K562 (cell line): ENCODE data around the gene WNT6. TPM values are rescaled to one million over a fixed set of nuclear protein-coding genes. Genes with fewer than 3 reads are reported as not detected.

Experiments used
- ATAC-seq: fragments of 200-7000 bp; cut with Tn5 transposase; 3 replicates; pipeline ENCODE4 v1.9.1; 2020; ENCODE audit warnings: moderate library complexity
- BruUV-seq: library from RNA; stranded (reverse); fragments of 400-500 nt; replicated peaks from 2 replicates; lab custom pipeline; 2021; lab: Mats Ljungman, UMichigan
- CTCF ChIA-PET: fragments of 300-600 bp; formaldehyde crosslinking; extraction: SDS; loops from one replicate; lab custom pipeline; 2021; ENCODE audit warnings: low intra/inter-chr PET ratio; lab: Yijun Ruan, JAX
- POLR2A ChIA-PET: fragments of 300-600, 350-650 bp; sonication (Branson Sonifier 250); formaldehyde crosslinking; extraction: SDS; loops from one replicate; lab custom pipeline; 2021; ENCODE audit warnings: antibody characterized with exemption, inconsistent platforms; lab: Yijun Ruan, JAX
- DNase-seq, 4 experiments: peaks; one replicate each; pipeline versions ENCODE4 v3.0.0 to v3.0.0-alpha.2; 2011 to 2018; ENCODE audit warnings: low spot score in 3 of 4, mixed read lengths in 3 of 4; ENCODE audit errors: extremely low read depth in 1 of 4
- FAIRE-seq: peaks from 2 replicates; lab custom pipeline; 2011; peaks lifted over from hg19 to GRCh38; lab: Jason Lieb, UNC
- H2AFZ ChIP-seq: 2 replicates; pipeline ENCODE4 v1.6.0; 2011; ENCODE audit warnings: low read depth, low read length, control low read depth, inconsistent platforms
- H3K27ac ChIP-seq: fragments of 200-600 bp; 3 replicates; pipeline ENCODE4 v1.8.0; 2011; ENCODE audit warnings: low read depth, mild to moderate bottlenecking, control low read depth, inconsistent platforms, low read length, moderate library complexity, mixed read lengths; ENCODE audit errors: extremely low read depth
- H3K27me3 ChIP-seq, 2 experiments: fragments of 300-600 bp in 1 of 2; 2 replicates in 1 of 2; 3 replicates in 1 of 2; pipeline versions ENCODE4 v1.6.0 to v1.8.0; 2011; ENCODE audit warnings: inconsistent platforms in 2 of 2, low read length in 2 of 2, mild to moderate bottlenecking in 1 of 2, mixed read lengths in 1 of 2, moderate library complexity in 1 of 2; ENCODE audit not compliant: control insufficient read depth in 2 of 2, insufficient read depth in 2 of 2
- H3K36me3 ChIP-seq: fragments of 300-600 bp; 3 replicates; pipeline ENCODE4 v1.8.0; 2011; ENCODE audit warnings: mild to moderate bottlenecking, low read length, inconsistent platforms; ENCODE audit not compliant: control insufficient read depth, insufficient read depth
- H3K4me1 ChIP-seq, 2 experiments: fragments of 200-600 bp in 1 of 2; replicated peaks in 1 of 2; 2 replicates in 1 of 2; 3 replicates in 1 of 2; pipeline versions ENCODE4 v1.5.1 to v1.8.0; 2011; ENCODE audit warnings: inconsistent platforms in 2 of 2, low read length in 2 of 2, mild to moderate bottlenecking in 1 of 2, mixed read lengths in 1 of 2, moderate library complexity in 1 of 2; ENCODE audit not compliant: control insufficient read depth in 2 of 2, insufficient read depth in 2 of 2
- H3K4me2 ChIP-seq: 2 replicates; pipeline ENCODE4 v1.6.1; 2011; ENCODE audit warnings: low read length, control low read depth, inconsistent platforms, mixed read lengths; ENCODE audit not compliant: insufficient read depth
- H3K4me3 ChIP-seq: fragments of 200-600 bp; sonication (generic), shearing (Covaris generic); 2 replicates; pipeline ENCODE4 v1.5.1; 2016; ENCODE audit warnings: control low read depth, inconsistent platforms
- H3K79me2 ChIP-seq: fragments of 200-600 bp; 3 replicates; pipeline ENCODE4 v1.8.0; 2011; ENCODE audit warnings: low read length, inconsistent platforms; ENCODE audit not compliant: control insufficient read depth, insufficient read depth
- H3K9ac ChIP-seq, 2 experiments: 2 replicates each; pipeline versions ENCODE4 v1.6.0 to v1.6.1; 2011; ENCODE audit warnings: low read depth in 2 of 2, low read length in 2 of 2, control low read depth in 1 of 2, inconsistent platforms in 1 of 2, mild to moderate bottlenecking in 1 of 2, mixed read lengths in 1 of 2; ENCODE audit not compliant: insufficient read depth in 1 of 2
- H3K9me1 ChIP-seq: one replicate; pipeline ENCODE4 v1.6.0; 2011; ENCODE audit warnings: inconsistent platforms, mild to moderate bottlenecking, low read length, moderate library complexity; ENCODE audit not compliant: control insufficient read depth, insufficient read depth
- H3K9me3 ChIP-seq: replicated peaks from 2 replicates; pipeline ENCODE4 v1.5.1; 2011; ENCODE audit warnings: low read depth, low read length, inconsistent platforms; ENCODE audit not compliant: control insufficient read depth, insufficient read depth
- H4K20me1 ChIP-seq: replicated peaks from 2 replicates; pipeline ENCODE4 v1.6.1; 2011; ENCODE audit warnings: low read length, inconsistent platforms, mixed read lengths; ENCODE audit not compliant: control insufficient read depth, insufficient read depth
- CSDE1 ChIP-seq, 2 experiments: fragments of 450-650 bp; IDR thresholded peaks; 2 replicates each; pipeline ENCODE4 v1.6.1; 2016; ENCODE audit warnings: mild to moderate bottlenecking in 1 of 2
- DEAF1 ChIP-seq: fragments of 450-650 bp; formaldehyde crosslinking; IDR thresholded peaks from 2 replicates; pipeline ENCODE4 v1.4.0; 2020; ENCODE audit warnings: mild to moderate bottlenecking, moderate library complexity
- HDAC3 ChIP-seq: fragments of 450-650 bp; IDR thresholded peaks from 2 replicates; pipeline ENCODE4 v1.6.1; 2018; ENCODE audit warnings: borderline replicate concordance, mild to moderate bottlenecking, moderate library complexity; ENCODE audit not compliant: partially characterized antibody
- HNRNPK ChIP-seq: fragments of 200-400 bp; formaldehyde crosslinking; IDR thresholded peaks from one replicate; pipeline ENCODE4 v1.6.1; 2018; ENCODE audit warnings: mild to moderate bottlenecking, low read depth, low read length; ENCODE audit not compliant: poor library complexity, severe bottlenecking
- JUNB ChIP-seq: fragments of 450-650 bp; formaldehyde crosslinking; conservative IDR thresholded peaks from 2 replicates; pipeline ENCODE4 v1.4.0; 2020; ENCODE audit warnings: mild to moderate bottlenecking
- KAT7 ChIP-seq: sonication (generic); formaldehyde crosslinking; IDR thresholded peaks from 2 replicates; pipeline ENCODE4 v1.8.0; 2022; ENCODE audit warnings: missing genetic modification reagents, mild to moderate bottlenecking, borderline replicate concordance
- MXI1 ChIP-seq: IDR thresholded peaks from 2 replicates; pipeline ENCODE4 v1.6.1; 2011; ENCODE audit warnings: low read depth, mild to moderate bottlenecking, improper control_type of control experiment, low read length
- NRF1 ChIP-seq, 2 experiments: fragments of 450-650 bp; IDR thresholded peaks in 1 of 2; conservative IDR thresholded peaks in 1 of 2; 2 replicates each; pipeline ENCODE4 v1.6.1; 2014; ENCODE audit warnings: mild to moderate bottlenecking in 2 of 2
- POLR2AphosphoS5 ChIP-seq: IDR thresholded peaks from 2 replicates; pipeline ENCODE4 v1.6.1; 2011; ENCODE audit warnings: mild to moderate bottlenecking, low read depth, low read length, moderate library complexity; ENCODE audit not compliant: control insufficient read depth, insufficient read depth
- RAD21 ChIP-seq, 2 experiments: fragments of 250-450 bp in 1 of 2; fragments of 450-650 bp in 1 of 2; sonication (Bioruptor Pico) in 1 of 2; formaldehyde crosslinking in 1 of 2; IDR thresholded peaks in 1 of 2; conservative IDR thresholded peaks in 1 of 2; 2 replicates each; pipeline versions ENCODE4 v1.4.0 to v1.8.0; 2020 to 2022; ENCODE audit warnings: mild to moderate bottlenecking in 2 of 2, moderate library complexity in 1 of 2
- TAF15 ChIP-seq: fragments of 200-400 bp; formaldehyde crosslinking; IDR thresholded peaks from 2 replicates; pipeline ENCODE4 v1.6.1; 2017; ENCODE audit warnings: mild to moderate bottlenecking, low read depth, low read length, moderate library complexity
- TRIM24 ChIP-seq, 2 experiments: fragments of 450-650 bp; IDR thresholded peaks; 2 replicates each; pipeline ENCODE4 v1.6.1; 2016
- ZNF76 ChIP-seq: fragments of 250-450 bp; sonication (Bioruptor Pico); IDR thresholded peaks from 2 replicates; pipeline ENCODE4 v1.4.0; 2020; ENCODE audit warnings: mild to moderate bottlenecking, moderate library complexity, borderline replicate concordance
- WGBS: fragments of 100-300 bp; shearing (Covaris generic); methylation state at CpG from one replicate; pipeline ENCODE4 v1.1.6; 2016; ENCODE audit warnings: low coverage, mixed read lengths; ENCODE audit not compliant: insufficient coverage; ENCODE audit errors: missing lambda C conversion rate; 5-methylcytosine and 5-hydroxymethylcytosine counted together
- in situ Hi-C: fragments of 300-500 bp; cut with MboI; formaldehyde crosslinking; loops from 4 replicates; pipeline ENCODE4 v1.15.0; 2018; ENCODE audit warnings: inconsistent platforms, mixed read lengths
- intact Hi-C: fragments of 100-400 bp; cut with micrococcal nuclease; formaldehyde crosslinking; loops from 2 replicates; pipeline ENCODE4 v1.14.2; 2022
- polyA plus RNA-seq, 8 experiments: library from polyadenylated mRNA; depleted of rRNA in 4 of 8; stranded (reverse) in 5 of 8; unstranded in 3 of 8; fragments of >200 nt; fragmentation: Nextera tagmentation in 2 of 8; fragmentation: Illumina TruSeq in 1 of 8; extraction: Ambion mirVana in 2 of 8; extraction: Trizol in 1 of 8; gene quantifications; 2 replicates each; pipeline versions ENCODE4 v1.2.1 to v1.2.3, GENCODE V29; 2011 to 2014; ENCODE audit warnings: inconsistent platforms in 1 of 8, missing spikeins in 1 of 8
- total RNA-seq, 7 experiments: library from RNA; depleted of rRNA in 6 of 7; stranded (reverse); fragments of >200 nt in 6 of 7; fragmentation: Illumina TruSeq in 2 of 7; extraction: Trizol in 2 of 7; gene quantifications; 2 replicates each; pipeline versions ENCODE4 v1.2.1 to v1.2.3, GENCODE V29; 2011 to 2021; ENCODE audit warnings: low replicate concordance in 1 of 7
- TF ChIP-seq, protein P1 (sequence below): fragments of 200-800 bp; sonication (Bioruptor generic); IDR thresholded peaks from 2 replicates; pipeline ENCODE4 v1.6.1; 2017; ENCODE audit warnings: missing genetic modification characterization, missing compliant biosample characterization
- TF ChIP-seq, protein P2 (sequence below): fragments of 450-650 bp; conservative IDR thresholded peaks from 2 replicates; pipeline ENCODE4 v1.6.1; 2016; ENCODE audit warnings: missing genetic modification characterization, low read depth, mild to moderate bottlenecking, control low read depth, missing compliant biosample characterization

Gene WNT6
- total and polyA plus RNA-seq, 9 of the 15 experiments (the other 6 are each of a cell fraction or from before 2014, with no cell fraction given), result not detected

- H3K79me2 ChIP-seq, result no peaks in the 10 kb centered on the region
- DNase-seq, result no peak
- POLR2A ChIA-PET, result interaction anchor here (1.1 kb wide), 1 partner anchor 9 kb away, joined by 3 read pairs; no protein-coding TSS in a partner anchor
- no peaks in the 10 kb centered on the region for H3K9me1 ChIP-seq
- H2AFZ ChIP-seq, result no peak overlapping the region
- H3K27me3 ChIP-seq, result peaks cover 0 to 30% of the 10 kb centered on the region in 2 experiments; a peak in 3 of 5 replicates
- H3K27ac ChIP-seq, result no peak overlapping the region
- no peak overlapping the region for H3K9ac ChIP-seq
- no peaks in the 10 kb centered on the region for H3K36me3 ChIP-seq
- 16% methylated on average over 10 of the region's 16 CpGs for WGBS
- no peak overlapping the region for H3K4me3 ChIP-seq
- BruUV-seq, result no TSS peak
- in situ Hi-C loops, result no loop called here
- H3K4me1 ChIP-seq, result peaks cover 0 to 15% of the 10 kb centered on the region in 2 experiments; a peak in 3 of 5 replicates
- intact Hi-C loops, result loop anchor here (5.0 kb wide), 1 partner anchor 98 kb away; no protein-coding TSS in a partner anchor
- CTCF ChIA-PET, result interaction anchor here (0.7 kb wide), 1 partner anchor 29 kb away, joined by 3 read pairs; no protein-coding TSS in a partner anchor
- no peak overlapping the region for H3K4me2 ChIP-seq
- no peak for FAIRE-seq
- no peak for ATAC-seq
- H4K20me1 ChIP-seq, result peaks cover 7% of the 10 kb centered on the region; the same call in 1 of the 2 replicates
- H3K9me3 ChIP-seq, result no peaks in the 10 kb centered on the region
- no peak for TF ChIP-seq MXI1
- no peak for TF ChIP-seq JUNB (CRISPR knock-in tag)
- no peak for TF ChIP-seq DEAF1
- TF ChIP-seq HNRNPK, result no peak
- TF ChIP-seq RAD21 (CRISPR knock-in tag; conservative IDR thresholded peaks at IDR 0.05 in 1 of 2, IDR thresholded peaks at IDR 0.05 in 1 of 2), result no peak
- no peak for TF ChIP-seq POLR2AphosphoS5
- no peak for TF ChIP-seq TRIM24 (IDR thresholded peaks at IDR 0.05)
- no peak for TF ChIP-seq ZNF76
- no peak for TF ChIP-seq CSDE1 (IDR thresholded peaks at IDR 0.05)
- TF ChIP-seq, protein P1, sequence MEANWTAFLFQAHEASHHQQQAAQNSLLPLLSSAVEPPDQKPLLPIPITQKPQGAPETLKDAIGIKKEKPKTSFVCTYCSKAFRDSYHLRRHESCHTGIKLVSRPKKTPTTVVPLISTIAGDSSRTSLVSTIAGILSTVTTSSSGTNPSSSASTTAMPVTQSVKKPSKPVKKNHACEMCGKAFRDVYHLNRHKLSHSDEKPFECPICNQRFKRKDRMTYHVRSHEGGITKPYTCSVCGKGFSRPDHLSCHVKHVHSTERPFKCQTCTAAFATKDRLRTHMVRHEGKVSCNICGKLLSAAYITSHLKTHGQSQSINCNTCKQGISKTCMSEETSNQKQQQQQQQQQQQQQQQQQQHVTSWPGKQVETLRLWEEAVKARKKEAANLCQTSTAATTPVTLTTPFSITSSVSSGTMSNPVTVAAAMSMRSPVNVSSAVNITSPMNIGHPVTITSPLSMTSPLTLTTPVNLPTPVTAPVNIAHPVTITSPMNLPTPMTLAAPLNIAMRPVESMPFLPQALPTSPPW, result no peak
- no peak for TF ChIP-seq HDAC3
- TF ChIP-seq TAF15, result no peak
- TF ChIP-seq, protein P2, sequence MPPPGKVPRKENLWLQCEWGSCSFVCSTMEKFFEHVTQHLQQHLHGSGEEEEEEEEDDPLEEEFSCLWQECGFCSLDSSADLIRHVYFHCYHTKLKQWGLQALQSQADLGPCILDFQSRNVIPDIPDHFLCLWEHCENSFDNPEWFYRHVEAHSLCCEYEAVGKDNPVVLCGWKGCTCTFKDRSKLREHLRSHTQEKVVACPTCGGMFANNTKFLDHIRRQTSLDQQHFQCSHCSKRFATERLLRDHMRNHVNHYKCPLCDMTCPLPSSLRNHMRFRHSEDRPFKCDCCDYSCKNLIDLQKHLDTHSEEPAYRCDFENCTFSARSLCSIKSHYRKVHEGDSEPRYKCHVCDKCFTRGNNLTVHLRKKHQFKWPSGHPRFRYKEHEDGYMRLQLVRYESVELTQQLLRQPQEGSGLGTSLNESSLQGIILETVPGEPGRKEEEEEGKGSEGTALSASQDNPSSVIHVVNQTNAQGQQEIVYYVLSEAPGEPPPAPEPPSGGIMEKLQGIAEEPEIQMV (tag), result no peak
- TF ChIP-seq NRF1 (conservative IDR thresholded peaks at IDR 0.05 in 1 of 2, IDR thresholded peaks at IDR 0.05 in 1 of 2), result no peak
- no peak for TF ChIP-seq KAT7 (CRISPR knock-in tag)
Measured at GRCh38 chr2:218878926-218879761, 19.5 kb downstream of the WNT6 start.
